ENCODE measurements around the gene PLS1.

Gene PLS1

DNA sequence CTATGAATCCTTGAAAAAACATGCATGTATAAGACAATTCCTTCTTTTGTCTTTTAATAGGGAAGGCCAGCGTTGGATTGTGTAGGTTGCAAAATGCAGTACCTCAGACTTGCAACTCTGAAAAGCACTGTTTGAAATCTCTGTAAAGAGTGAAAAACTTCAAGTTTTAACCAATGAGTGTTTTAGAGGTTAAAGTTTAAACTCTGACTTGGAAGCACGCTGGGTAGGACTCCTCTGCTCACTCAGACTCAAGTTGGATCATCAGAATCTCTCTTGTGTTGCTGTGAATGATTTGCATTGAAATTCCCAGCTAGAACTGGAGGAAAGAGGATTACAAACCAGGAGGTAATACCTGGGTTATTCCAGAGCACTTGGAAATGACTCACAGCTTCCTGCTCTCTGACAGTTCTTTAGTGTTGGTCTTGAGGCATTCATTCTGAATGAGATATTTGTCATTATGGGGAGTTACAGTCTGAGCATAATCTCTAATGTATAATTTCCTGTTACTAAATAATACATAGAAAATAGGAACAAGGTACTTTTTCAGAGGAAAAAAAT is 49.1 kb downstream of the PLS1 start:
- peak; percentile 72 for FAIRE-seq

- FAIRE-seq = no peak
These were observed 50.0 kb downstream of the PLS1 start for GRCh38 chr3:142646020-142646785.

DNA sequence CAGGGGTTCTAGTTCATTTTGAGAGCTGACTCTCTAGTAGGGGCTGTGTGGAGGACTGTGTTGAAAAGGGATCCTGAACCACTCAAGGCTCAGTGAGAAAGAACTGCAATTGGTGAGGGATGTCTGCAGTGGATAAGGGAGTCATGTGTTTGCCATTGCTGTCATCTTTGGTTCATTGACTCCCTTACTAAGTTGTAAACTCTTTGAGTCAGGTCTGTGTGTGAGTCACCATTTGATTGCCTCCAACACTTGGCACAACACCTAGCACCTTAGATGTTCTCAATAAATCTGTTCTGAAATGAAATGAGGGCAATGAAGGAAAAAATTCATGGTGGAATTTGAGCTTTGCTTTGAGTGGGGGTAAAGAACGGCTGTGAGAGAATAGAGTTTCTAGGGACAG is 51.7 kb downstream of the PLS1 start:
- no peak for FAIRE-seq

DNA sequence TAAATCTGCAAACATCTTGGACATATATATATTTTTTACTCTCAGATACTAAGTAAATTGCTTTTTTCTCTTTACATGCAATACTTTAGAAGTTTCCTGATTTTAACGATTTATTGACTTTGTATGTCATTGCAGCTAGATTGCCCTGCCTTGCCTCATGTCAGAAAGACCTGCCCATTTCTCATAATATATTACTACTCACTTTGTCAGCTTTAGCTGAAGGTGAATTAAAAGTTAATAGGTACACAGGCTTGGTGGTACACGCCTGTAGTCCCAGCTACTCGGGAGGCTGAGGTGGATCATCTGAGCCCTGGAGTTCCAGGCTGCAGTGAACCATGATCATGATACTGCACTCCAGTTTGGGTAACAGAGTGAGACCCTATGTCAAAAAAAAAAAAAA is 52.8 kb downstream of the PLS1 start:
- FAIRE-seq = no peak

- FAIRE-seq = no peak
These were observed 54.0 kb downstream of the PLS1 start for GRCh38 chr3:142650001-142650693.

GRCh38 chr3:142651711-142652110 is 55.5 kb downstream of the PLS1 start:
- no peak for FAIRE-seq

DNA sequence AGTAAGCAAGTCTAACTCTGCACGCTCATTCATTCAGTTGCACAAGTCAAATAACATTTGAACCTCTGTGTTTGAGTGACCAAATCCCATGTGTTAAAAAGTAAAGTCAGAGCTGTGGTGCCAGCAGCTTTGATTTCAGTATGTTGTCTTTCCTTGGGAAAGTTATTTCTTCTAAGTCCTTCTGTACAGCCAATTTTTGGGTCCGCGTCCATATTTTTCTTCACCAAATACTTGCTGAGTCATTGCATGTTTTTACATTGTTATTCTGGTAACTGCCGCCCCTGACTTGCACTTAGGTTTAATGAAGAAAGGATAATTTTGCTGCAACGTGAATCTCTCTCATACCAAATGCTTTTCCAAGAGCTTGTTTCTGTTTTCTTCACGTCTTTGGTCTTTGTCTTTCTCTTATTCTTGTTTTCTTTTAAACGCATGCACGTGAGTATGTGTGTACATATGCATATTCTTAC is 56.7 kb downstream of the PLS1 start:
- no peak for FAIRE-seq

GRCh38 chr3:142656575-142656974 is 60.4 kb downstream of the PLS1 start:
- FAIRE-seq = no peak

DNA sequence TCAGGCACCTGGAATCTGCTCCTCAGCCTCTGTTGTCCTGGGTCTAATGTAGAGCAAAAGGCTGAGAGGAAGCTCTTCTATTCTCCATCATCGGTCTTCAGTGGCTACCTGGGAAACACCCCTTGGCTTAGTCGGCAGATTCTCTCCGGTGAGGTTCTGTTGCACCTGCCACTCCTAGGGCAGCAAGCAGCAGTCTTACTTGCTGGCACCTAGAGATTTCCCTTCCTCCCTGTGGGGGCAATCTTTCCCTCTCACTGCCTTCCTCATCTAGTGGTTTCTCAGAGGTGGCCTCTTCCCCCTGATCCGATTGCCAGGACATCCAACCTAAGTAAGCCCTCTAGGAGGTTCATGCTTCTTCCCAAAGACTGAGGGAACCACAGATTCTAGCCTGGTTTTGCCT is 60.8 kb downstream of the PLS1 start:
- no peak for FAIRE-seq

- no peak for FAIRE-seq
These were observed 64.2 kb downstream of the PLS1 start for GRCh38 chr3:142660383-142660782.

DNA sequence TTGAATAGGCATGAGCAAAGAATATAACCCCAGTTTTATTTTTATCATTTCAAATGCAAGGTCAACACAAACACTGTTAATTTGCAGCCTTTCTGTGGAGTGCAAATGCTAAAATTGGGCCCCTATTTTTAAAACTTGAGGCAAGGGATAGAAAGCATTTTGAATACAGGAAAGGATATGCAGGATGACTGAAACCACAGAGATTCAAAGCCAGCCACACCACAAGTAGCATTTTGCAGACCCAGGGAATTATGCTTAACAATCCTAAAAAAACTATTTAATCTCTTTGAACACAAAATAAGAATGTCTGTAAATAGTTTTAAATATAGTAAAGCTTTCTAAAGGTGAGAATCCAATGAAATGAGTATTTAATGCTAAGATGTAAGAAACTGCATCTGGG is 64.7 kb downstream of the PLS1 start:
- no peak for FAIRE-seq

DNA sequence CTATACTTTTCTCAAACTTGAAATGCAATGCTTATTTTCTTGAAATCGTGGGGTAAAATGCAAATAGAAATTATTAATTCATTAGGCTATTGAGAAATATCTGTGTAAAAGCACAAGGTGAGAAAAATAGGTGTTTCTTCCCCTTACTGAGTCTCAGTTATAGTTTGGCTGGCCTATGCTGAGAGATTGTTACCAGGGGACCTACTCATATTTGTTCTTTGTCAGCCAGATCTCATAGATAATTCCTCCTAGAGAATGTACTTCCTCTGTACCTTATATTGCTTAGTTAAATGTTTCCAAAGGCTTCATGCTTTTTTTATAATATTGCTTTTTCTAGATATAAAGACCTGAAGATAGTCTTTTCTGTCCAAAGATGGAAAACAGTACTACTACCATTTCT is 67.7 kb downstream of the PLS1 start:
- FAIRE-seq = no peak

- FAIRE-seq = no peak
These were observed 68.1 kb downstream of the PLS1 start for GRCh38 chr3:142664311-142664710.

DNA sequence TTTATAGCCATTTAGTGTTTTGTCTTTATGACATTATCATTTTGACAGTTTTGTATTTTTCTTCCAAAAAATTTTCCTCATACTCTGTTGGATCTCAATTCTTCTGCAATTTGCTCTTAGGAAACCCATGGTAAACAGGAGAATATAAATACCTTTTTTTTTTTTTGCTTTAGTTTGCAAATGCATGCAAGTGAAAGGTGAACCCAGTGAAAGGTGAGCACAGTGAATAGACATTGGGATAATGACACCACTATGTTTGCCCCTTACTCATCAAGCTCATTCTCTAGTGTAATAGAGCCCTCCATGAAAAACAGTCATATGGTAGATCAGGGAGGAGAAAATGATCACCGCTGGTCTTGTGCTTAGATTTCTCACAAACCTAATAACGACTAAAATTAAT is 68.6 kb downstream of the PLS1 start:
- FAIRE-seq = no peak

DNA sequence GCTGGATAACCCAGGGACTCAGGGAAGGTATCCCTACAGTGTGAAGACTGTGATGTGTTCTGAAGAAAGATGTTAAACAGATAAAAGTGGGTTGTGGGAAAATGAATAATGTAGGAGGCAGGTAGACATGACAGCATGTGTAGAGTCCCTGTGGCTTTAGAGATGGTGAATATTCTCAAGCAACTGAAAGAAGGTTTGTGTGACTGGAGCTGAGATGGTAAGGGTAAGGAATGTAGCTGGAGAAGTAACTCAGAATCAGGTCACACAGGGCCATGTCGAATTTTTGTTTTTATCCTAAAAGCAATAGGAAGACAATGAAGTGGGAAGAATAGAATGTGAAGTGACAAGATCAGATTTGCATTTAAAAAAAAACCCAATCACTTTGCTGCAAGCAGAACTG is 73.9 kb downstream of the PLS1 start:
- no peak for FAIRE-seq

- FAIRE-seq = no peak
These were observed 80.0 kb downstream of the PLS1 start for GRCh38 chr3:142676151-142676550.

GRCh38 chr3:142680710-142681109 is 84.5 kb downstream of the PLS1 start:
- no peak for FAIRE-seq

GRCh38 chr3:142690613-142691012 is 94.4 kb downstream of the PLS1 start:
- no peak for FAIRE-seq

- no peak for FAIRE-seq
These were observed 95.3 kb downstream of the PLS1 start for GRCh38 chr3:142691527-142691926.

GRCh38 chr3:142693136-142693853 is 97.1 kb downstream of the PLS1 start:
- FAIRE-seq = no peak

DNA sequence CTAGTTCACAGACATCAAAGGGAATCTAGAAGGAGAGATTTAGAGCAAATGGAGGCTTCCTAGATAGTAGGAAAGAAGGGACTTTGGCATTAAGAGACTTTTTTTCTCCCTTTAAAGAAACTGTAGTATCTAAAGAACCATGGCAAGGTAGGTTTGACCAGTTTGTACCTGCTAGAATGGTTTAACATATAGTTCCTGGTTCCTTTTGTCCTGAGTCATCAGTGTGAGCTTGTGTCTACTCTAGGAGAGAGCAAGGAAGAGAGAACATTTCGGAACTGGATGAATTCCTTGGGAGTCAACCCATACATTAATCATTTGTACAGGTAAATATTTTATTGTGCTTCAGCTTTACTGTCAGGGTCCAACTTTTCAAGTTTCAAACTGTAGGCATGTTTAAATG is 98.0 kb downstream of the PLS1 start:
- no peak for FAIRE-seq

- FAIRE-seq = no peak
These were observed 109.0 kb downstream of the PLS1 start for GRCh38 chr3:142705198-142705597.

DNA sequence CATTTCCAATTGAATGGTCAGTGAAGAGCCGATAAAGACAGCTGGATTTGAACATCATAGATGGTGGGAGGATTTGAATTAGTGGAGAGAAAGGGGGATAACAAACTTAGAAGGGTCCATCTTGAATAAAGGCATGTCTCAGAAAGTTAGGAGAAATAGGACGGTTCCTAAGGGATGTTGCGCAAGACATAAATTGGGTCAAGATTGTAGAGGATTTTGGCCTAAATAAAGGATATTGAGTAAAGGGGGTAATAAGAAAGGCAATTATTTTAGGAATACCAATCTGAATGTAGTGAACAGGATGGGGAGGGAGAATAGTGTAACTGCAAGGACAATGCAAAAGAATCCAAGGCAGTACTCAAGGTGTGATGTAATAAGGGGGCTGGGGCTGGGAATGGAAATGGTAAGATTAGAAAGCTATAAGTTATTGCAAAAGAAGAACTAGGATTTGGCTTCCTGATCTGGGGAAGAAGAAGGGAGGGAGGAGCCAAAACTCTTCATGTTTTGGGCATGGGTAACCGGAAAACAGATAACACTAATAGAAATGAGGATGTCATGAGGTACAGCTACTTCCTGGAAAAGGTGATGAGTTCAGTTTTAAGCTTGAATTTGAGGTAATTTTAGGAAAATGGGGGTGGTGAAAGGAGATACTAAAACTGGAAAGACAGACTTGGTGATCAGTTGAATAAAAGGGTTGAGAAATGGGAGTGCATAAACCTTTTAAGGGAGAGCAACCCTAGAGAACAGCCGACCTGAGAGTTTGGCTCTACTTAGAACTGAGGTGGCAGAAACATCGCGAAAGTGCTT is 110.3 kb downstream of the PLS1 start:
- no peak for FAIRE-seq
